TTC549 (cell line): ENCODE measurements around the gene PIP4K2A.

Experiments used
- FAIRE-seq: peaks from 2 replicates; lab custom pipeline; 2012; peaks lifted over from hg19 to GRCh38; lab: Jason Lieb, UNC

Gene PIP4K2A

GRCh38 chr10:22635650-22636049, 78.7 kb downstream of the PIP4K2A start:
- no peak for FAIRE-seq

- FAIRE-seq = no peak
These were observed 79.5 kb downstream of the PIP4K2A start for GRCh38 chr10:22634606-22635459.

GRCh38 chr10:22634093-22634492, 80.3 kb downstream of the PIP4K2A start:
- FAIRE-seq = no peak

DNA sequence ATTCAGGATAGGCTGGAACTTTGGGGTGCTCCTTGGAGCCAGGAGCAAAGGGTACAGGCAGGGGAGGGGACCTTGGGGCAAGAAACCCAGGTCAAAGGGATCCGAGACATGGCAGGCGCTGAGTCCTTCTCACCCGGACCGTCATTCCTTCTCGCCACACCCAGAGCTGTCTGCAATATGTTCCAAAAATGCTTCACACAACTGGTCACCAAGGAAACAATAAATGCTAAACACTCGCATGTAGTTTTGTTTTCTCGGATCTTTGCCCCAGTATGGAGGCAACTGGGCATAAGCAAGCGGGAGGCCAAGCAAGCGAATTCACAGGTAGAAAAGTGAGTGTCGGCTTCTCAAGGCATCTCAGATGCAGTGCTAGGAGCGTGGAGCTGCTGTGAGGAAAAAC, 80.8 kb downstream of the PIP4K2A start:
- no peak for FAIRE-seq

DNA sequence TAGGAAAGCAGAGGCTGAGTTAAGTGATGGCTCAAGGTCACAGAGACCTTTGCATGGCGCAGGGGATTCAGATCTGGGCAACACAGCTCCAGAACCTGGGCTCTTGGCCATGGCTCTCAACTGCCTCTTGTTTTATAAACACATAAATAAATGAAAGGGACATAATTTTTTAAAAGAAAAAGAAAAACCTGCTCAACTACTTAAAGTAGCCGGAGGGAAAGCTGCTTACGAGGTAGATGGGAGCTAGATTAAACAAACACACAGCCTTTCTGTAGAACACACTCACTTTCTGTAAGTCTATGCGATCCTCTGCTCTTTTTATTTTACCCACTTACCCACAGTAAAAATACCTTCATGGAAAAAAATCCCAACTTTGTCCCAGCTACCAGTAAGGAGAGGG, 81.3 kb downstream of the PIP4K2A start:
- no peak for FAIRE-seq

DNA sequence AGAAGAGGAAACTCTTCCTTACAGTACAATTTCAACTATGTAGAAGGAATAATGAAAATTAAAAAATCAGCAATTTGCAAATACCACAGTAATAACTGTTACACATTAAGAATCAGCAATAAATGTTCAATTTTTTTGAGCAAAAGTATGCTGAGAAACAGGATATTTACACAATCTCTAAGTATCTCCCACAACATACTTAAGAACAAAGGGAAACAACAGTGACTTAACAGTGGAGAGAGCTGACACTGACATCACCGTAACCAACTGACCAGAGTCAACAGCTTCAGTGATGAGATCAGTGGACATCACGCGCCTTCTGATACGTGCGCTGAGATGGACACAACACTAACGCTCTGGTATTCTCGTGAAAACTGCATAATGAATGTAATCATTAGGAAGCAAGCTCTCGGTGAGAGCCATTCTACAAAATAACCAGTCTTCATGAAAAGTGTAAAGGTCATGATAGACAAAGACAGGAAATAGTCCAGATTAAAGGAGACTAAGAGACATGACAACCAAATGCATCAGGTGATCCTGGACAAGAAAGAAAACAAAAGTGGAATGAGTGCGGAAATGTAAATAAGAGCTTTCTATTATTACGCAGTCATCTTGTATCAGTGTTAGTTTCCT, 82.6 kb downstream of the PIP4K2A start:
- FAIRE-seq = no peak

DNA sequence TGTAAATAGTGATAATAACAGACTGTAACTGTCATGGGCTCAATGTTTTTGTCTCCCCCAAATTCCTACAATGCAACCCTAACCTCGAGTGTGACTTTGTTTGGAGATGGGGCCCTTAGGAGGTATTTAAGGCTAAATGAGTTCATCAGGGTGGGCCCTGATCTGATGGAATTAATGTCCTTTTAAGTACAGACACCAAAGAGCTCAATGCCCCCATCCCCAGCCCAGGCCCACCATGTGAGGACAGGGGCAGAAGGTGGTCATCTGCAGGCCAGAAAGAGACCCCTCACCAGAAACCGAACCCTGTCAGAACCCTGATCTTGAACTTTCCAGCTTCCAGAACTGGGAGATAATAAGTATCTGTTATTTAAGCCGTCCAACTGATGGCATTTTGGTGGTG, 83.2 kb downstream of the PIP4K2A start:
- FAIRE-seq = no peak

- no peak for FAIRE-seq
These were observed 83.9 kb downstream of the PIP4K2A start for GRCh38 chr10:22630234-22631174.

DNA sequence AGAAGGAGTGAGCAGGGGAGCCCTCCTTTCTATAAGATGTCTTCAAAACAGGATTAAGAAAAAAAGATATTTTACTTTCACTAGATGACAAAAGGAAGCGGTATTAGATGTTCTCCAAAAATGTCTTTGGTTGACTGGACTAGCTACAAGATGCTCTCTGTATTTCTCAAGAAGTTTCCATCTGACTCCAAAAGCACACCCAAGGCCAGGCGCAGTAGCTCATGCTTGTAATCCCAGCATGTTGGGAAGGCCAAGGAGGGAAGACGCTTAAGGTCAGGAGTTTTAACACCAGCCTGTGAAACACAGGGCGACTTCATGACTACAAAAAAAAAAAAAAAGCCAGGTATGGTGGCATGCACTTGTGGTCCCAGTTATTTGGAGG, 84.5 kb downstream of the PIP4K2A start:
- FAIRE-seq = no peak

DNA sequence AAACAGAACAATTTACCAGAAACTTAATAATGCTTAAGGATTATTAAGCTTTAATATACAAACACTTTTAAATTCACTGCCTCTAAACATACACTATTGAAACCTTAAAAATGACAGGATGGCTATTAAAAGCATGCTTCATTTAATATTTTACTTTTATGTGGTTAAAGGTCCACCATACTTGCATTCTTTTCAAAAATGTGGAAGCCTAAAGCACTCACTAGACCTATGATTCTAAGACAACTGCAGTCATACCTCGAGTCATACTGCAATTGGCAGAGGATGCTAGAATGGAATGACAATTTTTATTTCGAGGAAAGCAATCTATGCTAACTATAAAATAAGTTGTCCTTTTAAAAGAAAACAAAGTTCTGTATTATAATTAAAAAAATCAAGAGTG, 85.3 kb downstream of the PIP4K2A start:
- FAIRE-seq = no peak

GRCh38 chr10:22628309-22628708, 86.1 kb downstream of the PIP4K2A start:
- FAIRE-seq = no peak

GRCh38 chr10:22626784-22627183, 87.6 kb downstream of the PIP4K2A start:
- FAIRE-seq = no peak

GRCh38 chr10:22625516-22626290, 88.7 kb downstream of the PIP4K2A start:
- FAIRE-seq = no peak

DNA sequence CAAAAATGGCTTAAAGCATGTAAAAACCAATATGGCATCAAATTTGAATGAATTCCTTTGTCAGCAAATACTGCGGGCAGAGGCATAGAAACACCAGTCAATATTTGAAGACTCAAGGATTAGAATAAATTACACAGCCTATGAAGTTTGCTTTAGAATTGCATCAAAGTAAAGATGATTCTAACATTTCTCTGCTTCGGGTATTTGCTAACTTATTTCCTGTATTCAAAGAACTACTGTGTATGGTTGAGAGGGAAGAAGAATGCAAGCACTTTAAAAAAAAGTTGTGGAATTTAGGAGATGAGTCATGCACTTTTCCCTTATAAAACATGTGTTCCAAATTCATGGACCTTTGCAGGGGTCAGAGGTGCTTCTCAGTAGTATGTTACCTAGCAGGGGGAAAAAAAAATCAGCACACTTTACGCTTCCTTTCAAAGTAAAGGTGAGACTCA, 90.1 kb downstream of the PIP4K2A start:
- FAIRE-seq = no peak

DNA sequence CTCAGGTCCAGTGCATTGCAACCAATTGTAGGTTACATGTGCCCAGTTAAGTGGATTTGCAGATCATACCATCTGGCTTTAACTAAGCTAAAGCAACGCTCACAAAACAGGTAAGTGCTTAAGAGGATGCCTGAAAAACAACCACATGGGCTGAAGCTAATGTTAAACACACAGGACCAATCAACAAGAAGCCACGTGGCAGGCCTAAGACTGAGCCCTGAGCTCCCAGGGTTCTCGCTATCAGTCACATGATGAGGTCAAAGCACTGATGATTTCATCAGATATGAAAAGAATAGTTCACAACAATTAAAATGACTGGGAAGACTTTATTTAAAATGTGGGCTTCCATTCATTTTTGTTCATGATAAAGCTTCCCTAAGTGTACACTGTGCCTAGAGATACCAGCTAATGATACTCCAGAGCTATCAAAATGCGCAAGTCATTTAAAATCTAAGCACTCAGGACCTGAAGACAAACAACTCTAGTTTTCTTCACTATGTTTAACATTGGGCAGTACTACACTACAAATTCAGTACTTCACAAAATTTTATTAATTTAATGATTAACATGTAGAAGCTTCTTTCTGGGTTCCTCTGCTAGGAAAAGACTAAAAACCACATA, 90.6 kb downstream of the PIP4K2A start:
- no peak for FAIRE-seq

DNA sequence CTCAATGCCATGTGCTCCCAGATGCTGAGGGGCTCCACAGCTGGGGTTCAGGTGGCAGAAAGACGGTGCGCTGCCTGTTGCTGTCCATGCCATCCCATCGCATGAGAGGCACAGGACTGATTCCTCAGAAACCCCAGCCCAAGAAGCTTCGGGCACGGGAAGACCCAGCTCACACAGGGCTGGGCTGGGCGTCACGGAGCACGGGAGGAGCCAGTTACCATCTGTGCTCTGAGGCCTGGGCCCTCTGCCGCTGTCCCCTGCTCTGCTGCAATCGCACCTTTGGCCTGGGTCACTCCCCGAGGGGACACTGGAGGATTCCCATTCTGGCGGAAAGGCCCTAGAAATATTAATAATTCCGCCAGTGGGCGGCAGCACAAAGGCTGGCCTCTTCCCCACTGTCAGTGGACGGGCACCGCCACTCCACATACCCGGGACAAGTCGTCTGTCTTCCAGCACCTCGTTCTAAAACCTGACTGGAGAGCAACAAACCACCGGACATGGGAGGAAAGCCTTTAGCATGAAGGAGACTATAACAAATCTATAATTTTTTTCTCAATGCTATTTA, 92.1 kb downstream of the PIP4K2A start:
- FAIRE-seq = no peak

DNA sequence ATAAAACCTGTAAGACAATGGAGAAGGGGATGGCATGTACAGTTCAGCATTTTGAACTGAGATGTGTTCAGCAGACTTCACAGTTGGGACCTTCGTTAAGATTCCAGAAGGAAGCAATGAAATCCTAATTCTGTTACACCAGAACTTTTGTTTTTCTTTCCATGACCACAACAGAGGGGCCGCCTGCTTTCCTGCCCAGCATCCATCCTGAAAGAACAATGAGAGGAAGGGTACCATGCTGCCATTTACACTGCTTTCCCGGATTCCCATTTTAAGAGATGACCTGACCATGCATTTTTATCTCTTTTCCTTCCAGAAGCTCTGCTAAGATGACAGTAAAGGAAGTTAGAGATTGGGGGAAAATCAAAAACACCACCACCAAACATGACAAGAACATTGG, 92.7 kb downstream of the PIP4K2A start:
- no peak for FAIRE-seq

DNA sequence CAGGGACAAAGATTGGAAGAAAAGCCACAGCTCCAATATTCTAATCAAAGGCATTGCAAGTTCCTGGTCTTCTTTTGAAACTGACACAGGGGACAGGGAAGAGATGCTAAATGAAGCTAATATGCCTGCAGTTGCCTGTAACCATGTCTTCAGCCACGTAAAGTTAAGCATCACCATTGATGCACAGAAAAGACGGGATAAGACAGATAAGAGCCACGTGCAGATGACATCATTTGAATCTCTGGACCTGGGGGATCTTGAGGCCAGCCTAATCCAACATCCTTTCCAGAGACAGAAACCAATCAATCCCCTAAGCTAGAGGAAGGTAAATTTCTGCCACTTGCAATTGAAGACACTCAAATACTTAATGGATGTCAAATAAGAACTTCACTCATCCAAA, 93.4 kb downstream of the PIP4K2A start:
- no peak for FAIRE-seq

DNA sequence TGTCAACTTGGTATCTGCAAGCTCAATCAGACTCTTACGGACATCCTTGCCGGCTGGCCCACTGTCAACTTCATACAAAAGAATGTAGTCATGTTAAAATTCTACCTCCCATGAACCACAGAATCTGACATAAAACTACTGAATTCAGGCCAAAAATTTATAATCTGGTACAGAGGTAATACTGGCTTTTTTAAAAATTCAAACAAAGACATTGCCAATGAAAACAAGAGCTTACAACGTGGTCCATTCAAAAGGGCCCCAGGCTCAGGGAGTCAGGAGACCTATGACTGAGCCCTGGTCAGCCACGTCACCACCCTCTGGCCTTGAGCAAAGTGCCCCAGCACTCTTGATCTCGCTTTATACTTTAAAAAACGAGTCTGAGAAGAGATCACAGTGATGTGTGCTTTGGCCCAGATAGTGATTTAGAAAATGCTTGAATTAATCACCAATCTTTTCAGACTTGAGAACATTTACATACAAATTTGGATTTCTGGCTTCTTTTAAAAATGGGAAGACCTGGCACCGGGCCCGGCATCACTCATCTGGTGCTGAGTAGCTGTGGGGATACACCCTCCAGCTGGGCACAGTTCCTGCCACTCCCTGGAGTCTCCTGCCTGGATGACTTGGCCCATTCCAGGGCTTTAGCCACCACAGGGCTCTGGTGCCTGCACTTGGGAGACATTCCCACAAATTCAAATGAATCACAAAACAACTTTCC, 94.1 kb downstream of the PIP4K2A start:
- no peak for FAIRE-seq

DNA sequence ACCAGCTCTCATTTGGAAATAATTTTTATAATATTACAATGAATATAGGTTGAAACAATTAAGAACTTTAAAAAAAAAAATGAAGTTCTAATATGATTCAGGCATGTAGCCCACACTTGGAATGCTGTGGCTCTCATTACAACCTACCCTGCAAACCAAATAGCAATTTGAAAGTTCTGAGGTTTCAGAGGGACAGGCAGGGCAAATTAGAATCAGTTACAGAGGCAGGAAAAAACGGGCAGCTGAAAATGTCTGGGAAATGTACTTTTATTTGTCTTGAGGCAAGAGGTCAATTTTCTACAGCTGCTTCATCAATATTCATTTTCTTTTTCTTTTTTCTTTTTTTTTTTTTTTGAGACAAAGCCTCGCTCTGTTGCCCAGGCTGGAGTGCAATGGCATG, 95.3 kb downstream of the PIP4K2A start:
- no peak for FAIRE-seq
